Astrocyte of the spinal cord (primary cell): ENCODE measurements around the gene SEMA6D.

ENCODE experiments used
- DNase-seq: peaks from one replicate; pipeline ENCODE4 v3.0.0; 2011; ENCODE audit warnings: low read depth, low spot score
- H3K4me3 ChIP-seq: 2 replicates; pipeline ENCODE4 v1.5.1; 2011; ENCODE audit warnings: low read depth, mild to moderate bottlenecking, low read length, moderate library complexity
- in situ Hi-C: cut with HindIII; loops from 2 replicates; pipeline ENCODE4 v1.10.0; 2017; ENCODE audit warnings: low sequenced_read_pairs
- TF ChIP-seq, protein P1 (sequence below): IDR thresholded peaks from 2 replicates; pipeline ENCODE4 v1.5.1; 2012; ENCODE audit warnings: low read depth, mild to moderate bottlenecking, low read length, inconsistent platforms

The SEMA6D gene

DNA sequence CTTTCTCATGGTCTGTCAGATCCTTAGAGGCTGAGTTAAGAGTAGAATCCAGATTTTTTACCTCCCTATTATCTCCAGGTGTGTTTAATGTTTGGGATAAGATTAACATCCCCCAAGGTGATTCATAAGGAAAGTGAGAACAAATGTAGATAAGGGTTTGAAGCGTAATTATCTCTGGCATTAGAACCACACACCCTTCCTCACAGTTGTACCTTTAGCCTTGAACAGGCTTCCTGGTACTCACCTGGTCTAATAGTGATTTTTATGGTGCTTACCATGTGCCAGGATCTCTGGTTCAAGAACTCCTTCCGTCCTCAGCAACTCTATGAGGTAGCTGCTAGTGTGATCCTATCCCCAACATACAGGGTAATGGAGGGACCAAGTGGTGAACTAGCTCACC lies 27.7 kb downstream of the SEMA6D start:
- in situ Hi-C loops = no loop called here
- no peak for DNase-seq
- H3K4me3 ChIP-seq = no peak overlapping the region
- TF ChIP-seq, protein P1, sequence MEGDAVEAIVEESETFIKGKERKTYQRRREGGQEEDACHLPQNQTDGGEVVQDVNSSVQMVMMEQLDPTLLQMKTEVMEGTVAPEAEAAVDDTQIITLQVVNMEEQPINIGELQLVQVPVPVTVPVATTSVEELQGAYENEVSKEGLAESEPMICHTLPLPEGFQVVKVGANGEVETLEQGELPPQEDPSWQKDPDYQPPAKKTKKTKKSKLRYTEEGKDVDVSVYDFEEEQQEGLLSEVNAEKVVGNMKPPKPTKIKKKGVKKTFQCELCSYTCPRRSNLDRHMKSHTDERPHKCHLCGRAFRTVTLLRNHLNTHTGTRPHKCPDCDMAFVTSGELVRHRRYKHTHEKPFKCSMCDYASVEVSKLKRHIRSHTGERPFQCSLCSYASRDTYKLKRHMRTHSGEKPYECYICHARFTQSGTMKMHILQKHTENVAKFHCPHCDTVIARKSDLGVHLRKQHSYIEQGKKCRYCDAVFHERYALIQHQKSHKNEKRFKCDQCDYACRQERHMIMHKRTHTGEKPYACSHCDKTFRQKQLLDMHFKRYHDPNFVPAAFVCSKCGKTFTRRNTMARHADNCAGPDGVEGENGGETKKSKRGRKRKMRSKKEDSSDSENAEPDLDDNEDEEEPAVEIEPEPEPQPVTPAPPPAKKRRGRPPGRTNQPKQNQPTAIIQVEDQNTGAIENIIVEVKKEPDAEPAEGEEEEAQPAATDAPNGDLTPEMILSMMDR = no peak

DNA sequence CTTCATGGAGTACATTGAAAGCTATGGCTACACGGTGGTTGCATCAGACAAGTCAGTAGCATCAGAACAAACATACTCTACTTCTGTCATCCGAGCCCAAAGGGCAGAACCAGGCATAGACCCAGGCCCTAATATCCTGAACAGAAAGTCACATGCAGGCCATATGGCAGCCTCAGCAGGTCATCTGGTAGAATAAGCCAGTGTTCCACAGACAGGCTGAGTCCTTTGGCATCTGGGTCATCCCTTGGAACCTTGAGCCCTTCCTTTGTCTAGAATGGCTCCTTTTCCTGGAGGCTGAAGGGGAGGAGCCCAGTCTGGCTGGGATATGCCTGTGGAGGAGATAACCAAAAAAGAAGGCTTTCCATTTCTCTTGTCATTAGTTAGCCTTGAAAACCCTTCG lies 29.2 kb downstream of the SEMA6D start:
- TF ChIP-seq, protein P1 = no peak
- in situ Hi-C loops = no loop called here
- DNase-seq = no peak
- no peak overlapping the region for H3K4me3 ChIP-seq

DNA sequence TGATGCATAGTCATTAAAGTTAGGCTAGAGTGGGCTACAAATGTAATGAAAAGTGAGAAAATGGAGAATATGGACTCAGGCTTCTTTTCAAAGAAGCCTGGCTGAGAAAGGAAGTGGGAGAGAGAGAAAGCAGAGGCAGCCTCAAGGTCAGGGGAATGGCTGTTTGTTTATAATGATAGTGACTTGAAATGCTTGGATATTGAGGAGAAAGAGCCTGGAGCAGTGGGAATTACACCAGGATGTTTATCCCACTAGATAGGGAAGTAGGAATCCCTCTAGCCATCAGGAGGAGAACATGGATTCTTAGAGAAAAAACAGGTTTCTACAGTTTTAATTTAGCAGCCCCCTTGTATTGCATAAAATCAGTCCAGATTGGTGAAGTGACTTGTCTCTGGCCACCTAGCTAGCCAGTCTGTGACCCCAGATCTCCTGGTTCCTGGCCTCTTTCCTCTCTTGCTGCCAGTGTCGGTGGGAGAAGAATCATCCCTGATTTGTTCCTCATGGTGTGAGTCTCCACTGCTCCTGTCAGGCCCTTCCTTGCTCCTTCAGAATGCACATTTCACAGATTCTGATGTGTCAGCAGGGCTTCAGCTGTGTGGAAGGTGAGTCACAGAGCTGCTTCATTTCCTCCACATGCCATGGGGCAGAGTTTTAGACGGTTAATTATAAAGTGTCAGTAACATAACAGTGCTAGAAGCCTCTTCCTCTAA lies 32.9 kb downstream of the SEMA6D start:
- H3K4me3 ChIP-seq = no peak overlapping the region
- TF ChIP-seq, protein P1 = no peak
- in situ Hi-C loops = no loop called here
- DNase-seq = peak; percentile 82

DNA sequence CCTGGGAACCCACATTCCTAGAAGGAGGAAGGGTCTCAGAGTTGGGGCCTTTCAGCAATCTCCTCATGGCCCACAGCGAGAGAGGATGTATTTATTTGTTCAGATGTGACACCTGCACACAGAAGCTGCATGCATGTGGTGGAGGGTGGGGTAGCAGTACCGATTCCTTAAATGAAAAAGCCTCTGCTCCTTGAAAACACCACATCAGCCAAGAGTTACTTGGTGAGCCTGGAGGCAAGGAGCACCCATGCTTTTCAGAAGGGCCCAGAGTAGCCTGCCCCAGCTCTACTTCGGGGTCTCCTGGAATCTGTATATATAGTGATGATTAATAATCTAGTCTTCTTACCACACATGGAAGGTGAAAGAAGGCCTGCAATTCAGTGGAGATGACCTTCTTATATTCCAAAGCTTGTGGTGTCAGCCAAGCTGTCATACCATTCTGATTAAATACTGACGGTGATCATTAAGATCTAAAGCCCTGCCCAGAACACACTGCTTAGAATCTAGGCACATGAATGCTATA lies 33.5 kb downstream of the SEMA6D start:
- TF ChIP-seq, protein P1 = no peak
- in situ Hi-C loops = no loop called here
- DNase-seq = no peak
- H3K4me3 ChIP-seq = no peak overlapping the region

DNA sequence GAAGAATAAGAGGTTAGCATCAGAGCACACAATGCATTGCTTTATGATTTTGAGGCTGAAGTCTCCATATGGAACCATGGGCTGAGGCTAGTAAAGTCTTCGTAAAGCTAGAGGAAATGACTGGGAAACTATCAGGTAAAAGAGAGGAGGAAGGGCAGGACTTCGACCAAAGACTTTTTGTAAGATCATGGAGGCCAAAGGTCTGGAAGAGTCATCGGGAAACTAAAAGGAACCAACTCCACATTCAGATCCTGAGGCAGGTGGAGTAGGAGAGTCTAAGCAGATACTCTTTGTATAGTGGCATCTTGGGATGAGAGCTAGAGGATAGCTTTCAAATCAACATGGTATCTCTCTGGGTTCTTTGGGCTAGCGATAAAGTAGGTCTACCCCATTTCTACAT lies 36.3 kb downstream of the SEMA6D start:
- no peak for DNase-seq
- no peak overlapping the region for H3K4me3 ChIP-seq
- TF ChIP-seq, protein P1 = no peak
- in situ Hi-C loops = no loop called here

DNA sequence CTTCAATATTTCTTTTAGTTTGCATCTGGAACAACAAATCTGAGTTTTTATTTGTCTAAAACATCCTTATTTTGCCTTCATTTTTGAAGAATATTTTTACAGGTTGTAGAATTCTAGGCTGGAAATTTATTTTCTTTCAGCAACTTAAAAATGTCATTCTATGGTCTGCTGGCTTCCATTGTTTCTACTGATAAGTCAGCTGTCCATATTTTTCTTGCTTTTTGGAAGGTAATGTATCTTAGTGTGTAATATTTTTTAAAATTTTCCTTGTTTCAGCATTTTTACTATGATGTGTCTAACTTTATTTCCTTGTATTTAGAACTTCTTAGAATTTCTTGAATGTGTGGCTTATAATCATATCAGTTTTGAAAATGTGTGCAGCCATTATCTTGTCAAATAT lies 37.0 kb downstream of the SEMA6D start:
- no peak overlapping the region for H3K4me3 ChIP-seq
- in situ Hi-C loops = no loop called here
- no peak for DNase-seq
- TF ChIP-seq, protein P1 = no peak
